ENCODE data around the gene PTGES.

DNA sequence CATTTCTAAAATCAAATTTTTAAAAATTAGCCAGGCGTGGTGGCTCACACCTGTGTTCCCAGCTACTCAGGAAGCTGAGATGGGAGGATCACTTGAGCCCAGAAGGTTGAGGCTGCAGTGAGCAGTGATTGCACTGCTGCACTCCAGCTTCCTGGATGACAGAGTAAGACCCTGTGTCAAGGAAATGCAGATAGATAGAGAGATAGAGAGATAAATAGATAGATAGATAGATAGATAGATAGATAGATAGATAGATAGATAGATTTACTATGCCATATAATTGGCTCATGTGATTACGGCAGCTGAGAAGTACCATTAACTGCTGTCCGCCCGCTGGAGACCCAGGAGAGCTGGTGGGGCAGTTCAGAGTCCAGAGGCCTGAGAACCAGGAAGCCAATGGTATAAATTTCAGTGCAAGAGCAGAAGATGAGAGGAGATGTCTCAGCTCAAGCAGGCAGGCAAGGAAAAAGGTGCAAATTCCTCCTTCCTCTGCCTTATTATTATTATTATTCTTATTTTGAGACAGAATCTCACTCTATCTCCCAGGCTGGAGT lies 13.0 kb upstream of the PTGES start:
- TF ChIP-seq, protein P1, sequence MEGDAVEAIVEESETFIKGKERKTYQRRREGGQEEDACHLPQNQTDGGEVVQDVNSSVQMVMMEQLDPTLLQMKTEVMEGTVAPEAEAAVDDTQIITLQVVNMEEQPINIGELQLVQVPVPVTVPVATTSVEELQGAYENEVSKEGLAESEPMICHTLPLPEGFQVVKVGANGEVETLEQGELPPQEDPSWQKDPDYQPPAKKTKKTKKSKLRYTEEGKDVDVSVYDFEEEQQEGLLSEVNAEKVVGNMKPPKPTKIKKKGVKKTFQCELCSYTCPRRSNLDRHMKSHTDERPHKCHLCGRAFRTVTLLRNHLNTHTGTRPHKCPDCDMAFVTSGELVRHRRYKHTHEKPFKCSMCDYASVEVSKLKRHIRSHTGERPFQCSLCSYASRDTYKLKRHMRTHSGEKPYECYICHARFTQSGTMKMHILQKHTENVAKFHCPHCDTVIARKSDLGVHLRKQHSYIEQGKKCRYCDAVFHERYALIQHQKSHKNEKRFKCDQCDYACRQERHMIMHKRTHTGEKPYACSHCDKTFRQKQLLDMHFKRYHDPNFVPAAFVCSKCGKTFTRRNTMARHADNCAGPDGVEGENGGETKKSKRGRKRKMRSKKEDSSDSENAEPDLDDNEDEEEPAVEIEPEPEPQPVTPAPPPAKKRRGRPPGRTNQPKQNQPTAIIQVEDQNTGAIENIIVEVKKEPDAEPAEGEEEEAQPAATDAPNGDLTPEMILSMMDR (IDR thresholded peaks at IDR 0.05; ENCODE audit: low read depth, low read length) = no peak
- TF ChIP-seq EZH2phosphoT487 (IDR thresholded peaks at IDR 0.05; ENCODE audit: low read depth) = no peak
